Trophoblast cell (in vitro differentiated cells and primary cell): ENCODE measurements around the gene RBM12.

Source experiments
- DNase-seq, 2 donors: peaks; one replicate each; pipeline ENCODE4 v3.0.0-alpha.2; 2016
- H2AFZ ChIP-seq: 2 replicates; pipeline ENCODE4 v1.6.1; 2013; ENCODE audit warnings: low read length, moderate library complexity, mild to moderate bottlenecking; ENCODE audit not compliant: insufficient read depth, poor library complexity
- H2AK5ac ChIP-seq: 2 replicates; pipeline ENCODE4 v1.6.1; 2013; ENCODE audit warnings: mild to moderate bottlenecking, low read length
- H2BK120ac ChIP-seq: 2 replicates; pipeline ENCODE4 v1.6.1; 2013; ENCODE audit warnings: low read length, mild to moderate bottlenecking, moderate library complexity; ENCODE audit not compliant: insufficient read depth, poor library complexity
- H2BK12ac ChIP-seq: 2 replicates; pipeline ENCODE4 v1.6.1; 2013; ENCODE audit warnings: mild to moderate bottlenecking, low read length, moderate library complexity
- H2BK5ac ChIP-seq: 2 replicates; pipeline ENCODE4 v1.6.1; 2013; ENCODE audit warnings: low read length, low read depth, moderate library complexity, mild to moderate bottlenecking; ENCODE audit not compliant: poor library complexity
- H3K14ac ChIP-seq: 2 replicates; pipeline ENCODE4 v1.6.1; 2013; ENCODE audit warnings: mild to moderate bottlenecking, low read length
- H3K18ac ChIP-seq: 2 replicates; pipeline ENCODE4 v1.6.1; 2013; ENCODE audit warnings: mild to moderate bottlenecking, low read length
- H3K23ac ChIP-seq: 2 replicates; pipeline ENCODE4 v1.6.1; 2013; ENCODE audit warnings: low read length
- H3K27ac ChIP-seq: 2 replicates; pipeline ENCODE4 v1.5.1; 2013; ENCODE audit warnings: low read depth, mild to moderate bottlenecking, inconsistent platforms, low read length, moderate library complexity
- H3K27me3 ChIP-seq: 2 replicates; pipeline ENCODE4 v1.6.1; 2013; ENCODE audit warnings: inconsistent platforms, mild to moderate bottlenecking, low read length, moderate library complexity; ENCODE audit not compliant: insufficient read depth
- H3K36me3 ChIP-seq, 2 experiments: 1 replicate in 1 of 2; 2 replicates in 1 of 2; pipeline ENCODE4 v1.6.1; 2013; ENCODE audit warnings: low read length in 2 of 2, mild to moderate bottlenecking in 2 of 2, moderate library complexity in 1 of 2; ENCODE audit not compliant: insufficient read depth in 2 of 2, control insufficient read depth in 1 of 2
- H3K4ac ChIP-seq: 2 replicates; pipeline ENCODE4 v1.6.1; 2013; ENCODE audit warnings: low read depth, mild to moderate bottlenecking, low read length, moderate library complexity
- H3K4me1 ChIP-seq, 2 experiments: 1 replicate in 1 of 2; 2 replicates in 1 of 2; pipeline ENCODE4 v1.6.1; 2013; ENCODE audit warnings: low read length in 2 of 2, mild to moderate bottlenecking in 2 of 2, moderate library complexity in 1 of 2; ENCODE audit not compliant: insufficient read depth in 2 of 2, control insufficient read depth in 1 of 2
- H3K4me2 ChIP-seq: 2 replicates; pipeline ENCODE4 v1.6.1; 2013; ENCODE audit warnings: inconsistent platforms, mild to moderate bottlenecking, low read length, moderate library complexity
- H3K4me3 ChIP-seq: 2 replicates; pipeline ENCODE4 v1.5.1; 2013; ENCODE audit warnings: mild to moderate bottlenecking, low read depth, low read length, inconsistent platforms
- H3K79me1 ChIP-seq: one replicate; pipeline ENCODE4 v1.6.1; 2013; ENCODE audit warnings: low read length
- H3K79me2 ChIP-seq: 2 replicates; pipeline ENCODE4 v1.6.1; 2013; ENCODE audit warnings: low read length, mild to moderate bottlenecking; ENCODE audit not compliant: control insufficient read depth, insufficient read depth, poor library complexity
- H3K9ac ChIP-seq: 2 replicates; pipeline ENCODE4 v1.6.1; 2013; ENCODE audit warnings: mild to moderate bottlenecking, low read length
- H3K9me3 ChIP-seq: 2 replicates; pipeline ENCODE4 v1.6.1; 2013; ENCODE audit warnings: low read depth, mild to moderate bottlenecking, control low read depth, inconsistent platforms, low read length; ENCODE audit not compliant: insufficient read depth
- H4K12ac ChIP-seq: 2 replicates; pipeline ENCODE4 v1.6.1; 2013; ENCODE audit warnings: low read depth, mild to moderate bottlenecking, low read length, moderate library complexity
- H4K8ac ChIP-seq: 2 replicates; pipeline ENCODE4 v1.6.1; 2013; ENCODE audit warnings: low read depth, mild to moderate bottlenecking, low read length, moderate library complexity
- H4K91ac ChIP-seq: one replicate; pipeline ENCODE4 v1.6.1; 2013; ENCODE audit warnings: low read depth, mild to moderate bottlenecking, low read length, moderate library complexity
- WGBS: extraction: QIAGEN DNeasy Blood & Tissue Kit; methylation state at CpG from one replicate; pipeline ENCODE4 v1.1.7; 2013; ENCODE audit warnings: missing lambda C conversion rate; ENCODE audit not compliant: insufficient read length, insufficient coverage; ENCODE audit errors: extremely low coverage; 5-methylcytosine and 5-hydroxymethylcytosine counted together

Gene RBM12

GRCh38 chr20:35626386-35627001, 38.2 kb downstream of the RBM12 start:
- Histone ChIP-seq H3K79me2 (no peaks in the 10 kb centered on the region), H3K36me3 (peaks cover 35 to 52% of the 10 kb centered on the region in 2 experiments), H3K4me3 (no peak overlapping the region), H4K8ac (no peak overlapping the region), H2AFZ (no peak overlapping the region), H3K4me2 (no peak overlapping the region), H2BK120ac (no peak overlapping the region), H3K14ac (no peak overlapping the region), H3K27ac (no peak overlapping the region), H3K79me1 (no peaks in the 10 kb centered on the region), H3K9me3 (peaks cover 2% of the 10 kb centered on the region), H3K9ac (no peak overlapping the region), H4K91ac (no peak overlapping the region), H3K27me3 (no peaks in the 10 kb centered on the region), H4K12ac (no peak overlapping the region), H3K23ac (no peak overlapping the region), H3K4me1 (no peaks in the 10 kb centered on the region), H3K18ac (no peak overlapping the region), H3K4ac (no peak overlapping the region), H2BK5ac (no peak overlapping the region), H2BK12ac (no peak overlapping the region), H2AK5ac (no peak overlapping the region)
- no CpG with 5 or more reads among the region's 13 CpGs for WGBS
- DNase-seq: no peak

- peaks cover 32 to 45% of the 10 kb centered on the region in 2 experiments for H3K36me3 ChIP-seq
- H3K79me2 ChIP-seq: no peaks in the 10 kb centered on the region
- H3K79me1 ChIP-seq: no peaks in the 10 kb centered on the region
- no peak overlapping the region for H2BK120ac ChIP-seq
- no peak overlapping the region for H4K91ac ChIP-seq
- H3K4ac ChIP-seq: no peak overlapping the region
- H3K4me3 ChIP-seq: no peak overlapping the region
- H3K14ac ChIP-seq: no peak overlapping the region
- H4K12ac ChIP-seq: no peak overlapping the region
- H3K23ac ChIP-seq: no peak overlapping the region
- H3K4me2 ChIP-seq: no peak overlapping the region
- no peak for DNase-seq
- H3K18ac ChIP-seq: no peak overlapping the region
- WGBS: no CpG with 5 or more reads among the region's 6 CpGs
- H2AFZ ChIP-seq: no peak overlapping the region
- H3K9me3 ChIP-seq: peaks cover 2% of the 10 kb centered on the region
- no peak overlapping the region for H3K27ac ChIP-seq
- no peak overlapping the region for H2BK12ac ChIP-seq
- H3K4me1 ChIP-seq: no peaks in the 10 kb centered on the region
- H2AK5ac ChIP-seq: no peak overlapping the region
- no peaks in the 10 kb centered on the region for H3K27me3 ChIP-seq
- H4K8ac ChIP-seq: no peak overlapping the region
- no peak overlapping the region for H2BK5ac ChIP-seq
- H3K9ac ChIP-seq: no peak overlapping the region
These were observed 38.9 kb downstream of the RBM12 start for GRCh38 chr20:35625584-35626385.

GRCh38 chr20:35621560-35621946, 43.1 kb downstream of the RBM12 start:
- Histone ChIP-seq H2AK5ac (no peak overlapping the region), H3K18ac (no peak overlapping the region), H3K23ac (no peak overlapping the region), H3K9me3 (no peaks in the 10 kb centered on the region), H3K9ac (no peak overlapping the region), H3K27me3 (no peaks in the 10 kb centered on the region), H2BK120ac (no peak overlapping the region), H3K36me3 (peaks cover 11 to 15% of the 10 kb centered on the region in 2 experiments), H3K4me2 (no peak overlapping the region), H3K79me2 (no peaks in the 10 kb centered on the region), H4K12ac (no peak overlapping the region), H2BK5ac (no peak overlapping the region), H3K4me3 (no peak overlapping the region), H2BK12ac (no peak overlapping the region), H3K27ac (no peak overlapping the region), H4K8ac (no peak overlapping the region), H3K14ac (no peak overlapping the region), H3K4me1 (peaks cover 8 to 15% of the 10 kb centered on the region in 2 experiments), H3K4ac (no peak overlapping the region), H4K91ac (no peak overlapping the region), H2AFZ (no peak overlapping the region), H3K79me1 (no peaks in the 10 kb centered on the region)
- no CpG with 5 or more reads among the region's 2 CpGs for WGBS
- DNase-seq: no peak

GRCh38 chr20:35620818-35621559, 43.7 kb downstream of the RBM12 start:
- Histone ChIP-seq H3K23ac (no peak overlapping the region), H2BK12ac (no peak overlapping the region), H3K79me1 (no peaks in the 10 kb centered on the region), H2BK5ac (no peak overlapping the region), H3K4ac (no peak overlapping the region), H3K27ac (no peak overlapping the region), H3K4me2 (no peak overlapping the region), H3K79me2 (no peaks in the 10 kb centered on the region), H3K14ac (no peak overlapping the region), H3K9ac (no peak overlapping the region), H2AFZ (no peak overlapping the region), H3K9me3 (no peaks in the 10 kb centered on the region), H3K4me3 (no peak overlapping the region), H2BK120ac (no peak overlapping the region), H2AK5ac (no peak overlapping the region), H4K8ac (no peak overlapping the region), H3K36me3 (peaks cover 5 to 9% of the 10 kb centered on the region in 2 experiments), H4K91ac (no peak overlapping the region), H3K18ac (no peak overlapping the region), H3K4me1 (peaks cover 8 to 15% of the 10 kb centered on the region in 2 experiments), H3K27me3 (no peaks in the 10 kb centered on the region), H4K12ac (no peak overlapping the region)
- DNase-seq: no peak
- WGBS: no CpG with 5 or more reads among the region's 11 CpGs
